Measurements from ENCODE around the gene TSSK2.

Gene TSSK2

DNA sequence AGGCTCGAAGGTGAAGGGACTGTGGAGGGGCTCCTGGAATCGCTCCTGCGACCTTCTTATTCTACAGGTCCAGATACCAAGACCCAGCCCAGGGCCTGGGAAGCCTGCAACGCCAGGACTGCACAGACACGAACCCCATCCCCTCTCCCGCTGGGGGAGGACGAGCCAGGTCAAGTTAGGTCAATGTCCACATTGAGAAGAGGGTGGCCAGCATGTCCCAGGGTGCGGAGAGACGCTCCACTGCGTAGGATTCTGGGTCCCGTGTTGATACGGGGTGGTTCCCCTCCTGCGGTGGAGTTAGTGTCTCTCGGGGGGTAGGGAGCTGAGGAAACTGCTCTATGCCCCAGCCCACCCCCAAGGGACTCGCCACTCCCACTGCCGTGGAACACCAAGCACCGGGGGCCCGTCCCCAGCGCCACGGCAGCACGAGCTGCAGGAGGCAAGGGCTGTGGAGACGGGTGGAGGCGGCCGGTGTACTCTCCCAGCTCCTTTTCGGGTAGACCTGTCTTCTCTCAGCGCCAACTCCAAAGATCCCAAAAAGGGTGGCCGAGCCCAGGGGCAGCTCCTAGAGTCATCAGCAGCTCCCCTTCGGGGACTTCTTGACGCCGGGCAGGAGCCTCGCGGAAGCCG is 17.4 kb downstream of the TSSK2 start:
- H3K4me3 ChIP-seq (replicated peaks; ENCODE audit: low read depth, low read length) = no peak overlapping the region
- TF ChIP-seq, protein P1, sequence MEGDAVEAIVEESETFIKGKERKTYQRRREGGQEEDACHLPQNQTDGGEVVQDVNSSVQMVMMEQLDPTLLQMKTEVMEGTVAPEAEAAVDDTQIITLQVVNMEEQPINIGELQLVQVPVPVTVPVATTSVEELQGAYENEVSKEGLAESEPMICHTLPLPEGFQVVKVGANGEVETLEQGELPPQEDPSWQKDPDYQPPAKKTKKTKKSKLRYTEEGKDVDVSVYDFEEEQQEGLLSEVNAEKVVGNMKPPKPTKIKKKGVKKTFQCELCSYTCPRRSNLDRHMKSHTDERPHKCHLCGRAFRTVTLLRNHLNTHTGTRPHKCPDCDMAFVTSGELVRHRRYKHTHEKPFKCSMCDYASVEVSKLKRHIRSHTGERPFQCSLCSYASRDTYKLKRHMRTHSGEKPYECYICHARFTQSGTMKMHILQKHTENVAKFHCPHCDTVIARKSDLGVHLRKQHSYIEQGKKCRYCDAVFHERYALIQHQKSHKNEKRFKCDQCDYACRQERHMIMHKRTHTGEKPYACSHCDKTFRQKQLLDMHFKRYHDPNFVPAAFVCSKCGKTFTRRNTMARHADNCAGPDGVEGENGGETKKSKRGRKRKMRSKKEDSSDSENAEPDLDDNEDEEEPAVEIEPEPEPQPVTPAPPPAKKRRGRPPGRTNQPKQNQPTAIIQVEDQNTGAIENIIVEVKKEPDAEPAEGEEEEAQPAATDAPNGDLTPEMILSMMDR (IDR thresholded peaks at IDR 0.05; ENCODE audit: low read depth, low read length, missing control alignments) = no peak

DNA sequence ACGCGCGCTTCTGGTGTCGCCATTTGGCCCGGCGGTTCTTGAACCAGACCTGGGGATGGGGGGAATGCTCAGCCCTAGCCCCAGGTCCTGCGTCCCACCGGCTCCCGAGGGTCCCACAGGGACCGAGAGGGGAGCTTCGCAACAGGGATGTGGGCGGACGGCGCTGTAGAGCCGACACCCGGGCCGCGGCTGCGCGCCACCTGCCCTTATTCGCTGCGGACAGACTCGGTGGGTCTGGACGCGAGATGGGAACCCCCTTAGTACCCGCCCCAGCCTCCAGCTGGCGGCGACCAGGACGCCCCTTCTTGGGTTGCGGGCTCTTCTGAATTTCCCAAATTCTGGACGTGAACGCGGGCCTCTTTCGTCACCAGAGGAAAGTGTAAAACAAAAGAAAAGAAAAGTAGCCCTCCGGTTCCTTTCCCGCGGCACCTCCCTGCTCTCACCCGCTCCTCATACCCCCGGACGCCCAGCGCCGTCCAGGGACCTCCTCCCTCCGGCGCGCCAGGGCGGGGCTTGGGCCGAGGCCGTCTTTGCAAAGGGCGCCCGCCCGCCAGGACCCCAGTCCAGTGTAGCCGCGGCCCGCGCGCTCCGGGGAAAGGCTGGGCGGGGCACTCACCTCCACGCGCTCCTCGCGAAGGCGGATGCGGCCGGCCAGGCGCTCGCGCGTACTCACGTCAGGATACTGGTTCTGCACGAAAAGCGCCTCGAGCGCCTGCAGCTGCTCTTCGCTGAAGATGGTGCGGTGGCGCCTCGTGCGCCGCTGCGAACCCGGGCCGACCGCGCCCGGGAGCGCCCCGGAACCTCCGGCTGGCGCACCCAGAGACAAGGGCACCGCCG is 18.2 kb downstream of the TSSK2 start:
- no peak for DNase-seq (ENCODE audit: extremely low read depth, low read depth)
- H3K4me3 ChIP-seq (replicated peaks; ENCODE audit: low read depth, low read length) = no peak overlapping the region
- TF ChIP-seq, protein P1 (IDR thresholded peaks at IDR 0.05; ENCODE audit: low read depth, low read length, missing control alignments) = no peak

More for the DNA sequence above, 17.4 kb downstream of the TSSK2 start:
- DNase-seq (ENCODE audit: extremely low read depth, low read depth) = no peak

DNA sequence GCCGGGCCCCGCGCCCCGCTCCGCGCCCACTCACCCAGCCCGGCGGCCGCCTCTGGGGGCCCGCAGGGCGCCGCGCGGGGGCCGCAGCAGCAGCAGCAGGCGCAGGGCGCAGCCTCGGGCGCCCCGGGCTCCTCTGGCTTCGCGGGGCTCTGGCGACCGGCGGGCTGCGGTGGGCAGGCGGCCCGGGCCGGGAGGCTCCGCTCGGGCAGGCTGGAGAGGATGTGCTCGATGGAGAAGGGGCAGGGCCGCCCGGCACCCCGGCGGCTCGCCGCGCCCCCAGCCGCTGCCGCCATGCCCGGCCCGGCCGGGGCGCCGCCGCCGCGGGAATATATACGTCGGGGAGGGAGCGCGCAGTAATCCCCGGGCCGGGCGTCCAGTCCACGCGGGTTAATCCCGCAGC is 18.9 kb downstream of the TSSK2 start, which contains the start of gene GSC2:
Gene GSC2, minus strand, starts transcription at position 302 of the 400 bp plus-strand sequence. Its CDS starts 9 bp downstream, at position 293.
- DNase-seq (ENCODE audit: extremely low read depth, low read depth) = no peak
- no peak within 1 kb of the TSS for H3K4me3 ChIP-seq (replicated peaks; ENCODE audit: low read depth, low read length)
- TF ChIP-seq, protein P1 (IDR thresholded peaks at IDR 0.05; ENCODE audit: low read depth, low read length, missing control alignments) = no peak

DNA sequence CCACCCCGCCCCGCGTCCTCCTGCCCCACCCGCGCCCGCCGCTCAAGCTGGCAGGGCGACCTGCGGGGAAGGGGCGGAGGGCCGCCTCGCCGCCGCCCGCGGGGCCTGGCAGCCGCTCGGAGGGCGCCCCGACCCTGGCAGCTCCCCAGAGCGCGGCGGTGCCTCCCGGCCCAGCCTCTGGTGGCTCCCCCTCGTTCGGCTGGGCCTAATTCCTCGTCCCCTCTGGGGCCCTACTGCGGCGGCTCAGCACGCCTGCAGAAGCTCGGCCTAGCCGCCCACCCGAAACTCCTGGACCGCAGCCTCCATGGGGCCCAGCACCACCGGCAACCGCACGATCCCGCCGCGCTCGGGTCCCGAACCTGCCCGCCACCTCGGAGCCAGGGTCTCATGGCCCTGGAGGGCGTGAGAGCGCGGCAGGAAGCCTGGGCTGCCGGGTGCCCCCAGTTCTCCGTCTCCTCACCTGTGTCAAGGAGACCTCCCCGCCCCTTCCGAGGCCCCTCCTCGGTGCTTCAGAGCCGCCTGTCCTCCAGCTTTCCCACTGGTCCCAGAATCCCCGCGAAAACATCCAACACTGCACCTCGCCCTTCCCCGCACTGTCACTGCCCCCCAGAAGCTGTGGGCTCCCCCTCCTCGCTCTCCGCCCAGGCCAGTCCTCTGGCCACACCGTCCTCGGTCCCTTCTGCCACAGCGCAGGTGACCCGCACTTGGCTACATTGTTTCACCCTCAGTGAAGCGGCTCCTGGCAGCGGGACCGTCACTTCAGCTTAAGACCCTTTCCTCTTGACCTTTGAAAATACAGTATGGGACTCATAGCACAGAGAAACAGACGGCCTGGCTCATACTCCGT is 19.6 kb downstream of the TSSK2 start:
- no peak overlapping the region for H3K4me3 ChIP-seq (replicated peaks; ENCODE audit: low read depth, low read length)
- TF ChIP-seq, protein P1 (IDR thresholded peaks at IDR 0.05; ENCODE audit: low read depth, low read length, missing control alignments) = no peak
- DNase-seq (ENCODE audit: extremely low read depth, low read depth) = no peak

DNA sequence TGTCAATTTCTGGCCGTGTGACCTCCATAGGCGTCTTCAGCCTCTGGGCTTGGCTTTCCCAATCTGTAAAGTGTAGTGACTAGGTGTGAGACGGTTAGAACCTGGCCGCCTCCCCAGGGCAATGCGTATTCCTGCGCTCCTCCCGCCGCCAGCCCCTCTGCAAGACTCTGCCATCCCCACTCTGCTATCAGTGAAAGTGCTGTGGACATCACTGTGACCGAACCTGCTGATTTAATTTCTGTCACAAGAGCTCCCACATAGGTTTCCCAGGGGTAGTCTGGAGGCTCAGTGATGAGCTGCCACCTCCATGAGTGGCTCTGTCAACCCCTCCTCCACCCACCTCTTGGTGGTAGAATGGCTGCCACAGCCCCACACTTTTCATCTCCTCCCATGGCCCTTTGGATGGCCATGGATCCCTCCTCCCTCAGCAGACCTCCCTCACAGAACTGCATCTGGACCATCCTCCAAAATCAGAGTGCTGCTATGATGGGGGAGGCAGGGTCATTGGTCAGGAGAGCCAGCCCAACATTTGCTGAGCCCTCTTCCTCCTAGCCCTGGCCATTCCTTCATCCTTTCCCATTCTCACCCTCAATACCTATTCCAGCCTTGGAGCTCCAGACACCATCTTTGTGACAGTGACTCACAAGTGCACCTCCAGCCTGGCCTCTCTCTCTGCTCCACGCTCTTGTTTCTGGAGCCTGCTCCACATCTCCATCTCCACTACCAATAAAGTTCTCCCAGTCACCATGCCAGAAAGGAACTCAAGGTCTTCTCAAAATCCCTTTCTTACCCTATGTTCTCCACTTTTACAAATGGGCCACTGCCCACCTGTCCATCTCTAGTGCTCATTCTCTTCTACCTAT is 20.5 kb downstream of the TSSK2 start:
- TF ChIP-seq, protein P1 (IDR thresholded peaks at IDR 0.05; ENCODE audit: low read depth, low read length, missing control alignments) = no peak

More for the DNA sequence above, 20.5 kb downstream of the TSSK2 start:
- no peak for DNase-seq (ENCODE audit: extremely low read depth, low read depth)
- no peak overlapping the region for H3K4me3 ChIP-seq (replicated peaks; ENCODE audit: low read depth, low read length)
